Activated naive CD4-positive, alpha-beta T cell treated with anti-CD3 and anti-CD28 coated beads, Interleukin-2, amount 10 ng/mL, durations not matched to agents 7 days and 5 days (primary cell): Measurements from ENCODE around the gene GRIA1.
"Not testable (repeated sequence)": the region's sequence is repeated elsewhere in the genome, so short reads cannot be mapped to it uniquely, and the experiment has no call there.

ENCODE experiments used
- CTCF ChIA-PET: fragments of 350-600 bp; sonication (Branson Sonifier 250); formaldehyde crosslinking; loops from one replicate; lab custom pipeline; 2021; ENCODE audit warnings: antibody characterized with exemption; lab: Charles Lee
- DNase-seq: peaks from one replicate; pipeline ENCODE4 v3.0.0-alpha.2; 2020
- H3K27ac Mint-ChIP-seq: one replicate; pipeline ENCODE4 v1.8.0; 2021; ENCODE audit warnings: mild to moderate bottlenecking, moderate library complexity, mixed read lengths
- H3K27me3 Mint-ChIP-seq: one replicate; pipeline ENCODE4 v1.8.0; 2021; ENCODE audit warnings: mild to moderate bottlenecking, mixed read lengths
- H3K36me3 Mint-ChIP-seq: one replicate; pipeline ENCODE4 v1.8.0; 2021; ENCODE audit warnings: mixed read lengths
- H3K4me1 Mint-ChIP-seq: one replicate; pipeline ENCODE4 v1.8.0; 2021; ENCODE audit warnings: mixed read lengths
- H3K4me3 Mint-ChIP-seq: one replicate; pipeline ENCODE4 v1.8.0; 2021; ENCODE audit warnings: mild to moderate bottlenecking, moderate library complexity, mixed read lengths
- H3K9me3 Mint-ChIP-seq: one replicate; pipeline ENCODE4 v1.8.0; 2021; ENCODE audit warnings: mixed read lengths

GRIA1 gene

GRCh38 chr5:153802050-153802821 is 311.8 kb downstream of the GRIA1 start:
- Mint-ChIP-seq H3K4me3 (no peak overlapping the region), H3K27ac (no peak overlapping the region), H3K9me3 (no peaks in the 10 kb centered on the region), H3K27me3 (no peaks in the 10 kb centered on the region), H3K4me1 (no peaks in the 10 kb centered on the region), H3K36me3 (no peaks in the 10 kb centered on the region)
- DNase-seq, result no peak
- CTCF ChIA-PET, result no interaction called here

- CTCF ChIA-PET, result no interaction called here
- Mint-ChIP-seq H3K4me1 (no peaks in the 10 kb centered on the region), H3K9me3 (no peaks in the 10 kb centered on the region), H3K4me3 (no peak overlapping the region), H3K36me3 (no peaks in the 10 kb centered on the region), H3K27ac (no peak overlapping the region), H3K27me3 (no peaks in the 10 kb centered on the region)
- DNase-seq, result no peak
Measured at GRCh38 chr5:153807801-153808200, 317.3 kb downstream of the GRIA1 start.

- DNase-seq, result no peak
- H3K36me3 Mint-ChIP-seq, result no peaks in the 10 kb centered on the region
- CTCF ChIA-PET, result no interaction called here
- no peaks in the 10 kb centered on the region for H3K9me3 Mint-ChIP-seq
- no peak overlapping the region for H3K4me3 Mint-ChIP-seq
- no peak overlapping the region for H3K27ac Mint-ChIP-seq
- H3K27me3 Mint-ChIP-seq, result no peaks in the 10 kb centered on the region
- no peaks in the 10 kb centered on the region for H3K4me1 Mint-ChIP-seq
Measured at GRCh38 chr5:153809166-153809565, 318.7 kb downstream of the GRIA1 start.

- DNase-seq, result no peak
- Mint-ChIP-seq H3K36me3 (no peaks in the 10 kb centered on the region), H3K27me3 (no peaks in the 10 kb centered on the region), H3K4me1 (no peaks in the 10 kb centered on the region), H3K27ac (no peak overlapping the region), H3K4me3 (no peak overlapping the region), H3K9me3 (no peaks in the 10 kb centered on the region)
- CTCF ChIA-PET, result no interaction called here
Measured at GRCh38 chr5:153813901-153814300, 323.4 kb downstream of the GRIA1 start.

- no peaks in the 10 kb centered on the region for H3K9me3 Mint-ChIP-seq
- CTCF ChIA-PET, result no interaction called here
- no peaks in the 10 kb centered on the region for H3K36me3 Mint-ChIP-seq
- H3K27ac Mint-ChIP-seq, result no peak overlapping the region
- no peaks in the 10 kb centered on the region for H3K27me3 Mint-ChIP-seq
- DNase-seq, result no peak
- H3K4me1 Mint-ChIP-seq, result no peaks in the 10 kb centered on the region
- no peak overlapping the region for H3K4me3 Mint-ChIP-seq
Measured at GRCh38 chr5:153816870-153817269, 326.4 kb downstream of the GRIA1 start.

- no peak for DNase-seq
- CTCF ChIA-PET, result no interaction called here
- H3K4me3 Mint-ChIP-seq, result no peak overlapping the region
Measured at GRCh38 chr5:153818626-153819025, 328.2 kb downstream of the GRIA1 start.

GRCh38 chr5:153823036-153823435 is 332.6 kb downstream of the GRIA1 start:
- Mint-ChIP-seq H3K4me1 (no peaks in the 10 kb centered on the region), H3K9me3 (no peaks in the 10 kb centered on the region), H3K36me3 (no peaks in the 10 kb centered on the region), H3K27me3 (no peaks in the 10 kb centered on the region), H3K4me3 (no peak overlapping the region), H3K27ac (no peak overlapping the region)
- DNase-seq, result no peak
- CTCF ChIA-PET, result no interaction called here

More at GRCh38 chr5:153818626-153819025, 328.2 kb downstream of the GRIA1 start:
- no peaks in the 10 kb centered on the region for H3K4me1 Mint-ChIP-seq
- no peaks in the 10 kb centered on the region for H3K27me3 Mint-ChIP-seq
- H3K9me3 Mint-ChIP-seq, result no peaks in the 10 kb centered on the region
- H3K36me3 Mint-ChIP-seq, result no peaks in the 10 kb centered on the region
- no peak overlapping the region for H3K27ac Mint-ChIP-seq

- CTCF ChIA-PET, result no interaction called here
- no peaks in the 10 kb centered on the region for H3K4me1 Mint-ChIP-seq
- DNase-seq, result no peak
- H3K36me3 Mint-ChIP-seq, result no peaks in the 10 kb centered on the region
- no peak overlapping the region for H3K27ac Mint-ChIP-seq
- no peaks in the 10 kb centered on the region for H3K27me3 Mint-ChIP-seq
- no peaks in the 10 kb centered on the region for H3K9me3 Mint-ChIP-seq
- H3K4me3 Mint-ChIP-seq, result no peak overlapping the region
Measured at GRCh38 chr5:153824909-153825308, 334.4 kb downstream of the GRIA1 start.

GRCh38 chr5:153827397-153827796 is 336.9 kb downstream of the GRIA1 start:
- Mint-ChIP-seq H3K36me3 (no peaks in the 10 kb centered on the region), H3K4me3 (no peak overlapping the region), H3K27ac (no peak overlapping the region), H3K4me1 (no peaks in the 10 kb centered on the region), H3K27me3 (no peaks in the 10 kb centered on the region), H3K9me3 (no peaks in the 10 kb centered on the region)
- CTCF ChIA-PET, result no interaction called here
- DNase-seq, result no peak

- CTCF ChIA-PET, result no interaction called here
- H3K36me3 Mint-ChIP-seq, result no peaks in the 10 kb centered on the region
- no peak for DNase-seq
- no peak overlapping the region for H3K27ac Mint-ChIP-seq
- H3K4me3 Mint-ChIP-seq, result no peak overlapping the region
- H3K27me3 Mint-ChIP-seq, result no peaks in the 10 kb centered on the region
- no peaks in the 10 kb centered on the region for H3K9me3 Mint-ChIP-seq
- H3K4me1 Mint-ChIP-seq, result no peaks in the 10 kb centered on the region
Measured at GRCh38 chr5:153829510-153830065, 339.1 kb downstream of the GRIA1 start.

GRCh38 chr5:153831973-153832372 is 341.5 kb downstream of the GRIA1 start:
- H3K27ac Mint-ChIP-seq, result no peak overlapping the region
- no peaks in the 10 kb centered on the region for H3K36me3 Mint-ChIP-seq
- H3K9me3 Mint-ChIP-seq, result no peaks in the 10 kb centered on the region
- no peak overlapping the region for H3K4me3 Mint-ChIP-seq
- CTCF ChIA-PET, result no interaction called here
- no peaks in the 10 kb centered on the region for H3K27me3 Mint-ChIP-seq
- no peaks in the 10 kb centered on the region for H3K4me1 Mint-ChIP-seq
- no peak for DNase-seq

- no peaks in the 10 kb centered on the region for H3K4me1 Mint-ChIP-seq
- DNase-seq, result no peak
- no peaks in the 10 kb centered on the region for H3K9me3 Mint-ChIP-seq
- no peaks in the 10 kb centered on the region for H3K36me3 Mint-ChIP-seq
- H3K27me3 Mint-ChIP-seq, result no peaks in the 10 kb centered on the region
- CTCF ChIA-PET, result no interaction called here
- H3K4me3 Mint-ChIP-seq, result no peak overlapping the region
- H3K27ac Mint-ChIP-seq, result no peak overlapping the region
Measured at GRCh38 chr5:153835891-153836515, 345.5 kb downstream of the GRIA1 start.

- DNase-seq, H3K4me1 Mint-ChIP-seq, CTCF ChIA-PET, H3K27me3 Mint-ChIP-seq, H3K9me3 Mint-ChIP-seq, H3K36me3 Mint-ChIP-seq, H3K27ac Mint-ChIP-seq, H3K4me3 Mint-ChIP-seq: not testable (repeated sequence)
Measured at GRCh38 chr5:153849303-153850113, 359.0 kb downstream of the GRIA1 start.

- Mint-ChIP-seq H3K9me3 (no peaks in the 10 kb centered on the region), H3K27me3 (no peaks in the 10 kb centered on the region), H3K4me3 (no peak overlapping the region), H3K27ac (no peak overlapping the region), H3K4me1 (no peaks in the 10 kb centered on the region), H3K36me3 (no peaks in the 10 kb centered on the region)
- CTCF ChIA-PET, result no interaction called here
- no peak for DNase-seq
Measured at GRCh38 chr5:153860195-153860886, 369.9 kb downstream of the GRIA1 start.
